ENCODE measurements around the gene FAM200B.

Gene FAM200B

DNA sequence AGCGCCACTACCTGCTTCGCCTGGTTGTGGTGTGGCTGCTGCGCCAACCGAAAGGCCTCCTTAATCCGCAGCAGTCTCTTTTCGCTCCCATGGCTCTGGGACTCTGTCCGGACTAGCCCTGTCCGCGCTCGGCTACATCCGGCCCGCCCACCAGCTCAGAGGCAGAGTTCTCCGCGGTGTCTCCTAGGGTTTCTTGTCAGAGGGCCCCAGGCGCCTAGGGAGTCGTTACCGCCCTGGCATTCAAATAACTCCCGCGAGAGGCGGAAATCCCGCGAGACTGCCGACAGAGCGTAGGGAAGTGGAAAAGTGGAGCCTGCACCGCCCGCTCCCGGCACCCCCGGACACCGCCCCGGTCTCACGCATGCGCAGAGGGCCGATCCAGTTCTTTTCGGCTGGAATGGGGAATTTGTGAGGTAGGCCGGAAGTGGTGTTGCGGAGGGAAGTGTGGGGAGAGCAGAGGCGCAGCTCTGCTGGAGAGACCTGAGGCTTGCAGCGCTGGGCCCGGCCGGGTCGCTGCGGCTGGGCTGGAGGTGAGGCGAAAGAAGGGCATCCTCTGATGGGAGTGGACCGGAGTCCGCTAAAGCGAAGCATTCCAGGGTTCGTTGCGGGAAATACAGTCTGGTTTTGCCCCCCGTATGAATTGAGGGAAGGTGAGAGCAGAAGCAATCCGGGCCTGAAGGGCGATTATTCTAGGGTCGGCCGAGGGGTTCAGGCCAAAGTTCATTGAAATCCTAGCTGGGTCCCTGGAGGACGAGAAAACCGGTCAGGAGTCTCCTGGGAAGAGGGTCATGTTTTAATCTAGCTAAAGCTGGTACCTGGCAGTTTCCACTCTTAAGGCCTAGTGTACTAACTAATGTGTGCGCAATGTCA lies at the start of gene FAM200B:
Gene FAM200B, plus strand, starts transcription at position 456 of the 870 bp plus-strand sequence. CDS start 5,151 bp downstream, outside the sequence.
- DNase-seq = peak; percentile 100

DNA sequence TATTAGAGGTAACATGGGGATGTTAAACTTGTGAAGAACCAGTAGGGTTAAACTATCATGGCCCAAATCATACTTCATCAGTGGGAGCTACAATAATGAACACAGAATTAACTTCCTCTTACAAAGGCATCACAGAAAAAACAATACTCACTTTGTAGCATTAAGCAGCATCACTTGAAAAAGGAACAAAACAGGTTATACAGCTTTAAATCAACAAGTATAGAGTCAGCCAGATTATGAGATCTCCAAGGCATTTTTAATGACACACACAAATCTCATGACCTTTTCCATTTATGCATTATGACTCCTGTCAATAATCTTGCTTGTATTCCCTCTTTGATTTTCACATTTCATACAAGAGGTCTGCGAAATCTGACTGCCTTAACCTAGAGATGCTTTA lies 44.8 kb upstream of the FAM200B start:
- no peak for DNase-seq

DNA sequence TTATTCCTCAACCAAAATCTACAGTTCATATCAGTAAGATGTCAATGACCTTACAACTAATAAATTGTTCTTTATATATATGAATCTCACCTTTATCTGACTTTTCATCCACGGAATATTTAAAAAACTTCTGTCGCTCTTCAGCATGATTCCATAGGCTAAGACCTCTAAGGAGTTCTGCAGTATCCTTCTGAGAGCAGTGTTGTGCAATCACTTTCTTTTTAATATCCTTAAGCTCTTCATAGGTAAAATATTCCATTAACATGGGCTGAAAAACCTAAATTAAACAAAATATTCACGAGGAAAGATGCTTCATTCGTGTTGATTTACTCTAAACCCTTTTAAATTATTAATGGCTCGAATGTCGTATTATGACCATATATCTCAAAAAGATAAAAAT lies 43.2 kb upstream of the FAM200B start:
- no peak for DNase-seq

DNA sequence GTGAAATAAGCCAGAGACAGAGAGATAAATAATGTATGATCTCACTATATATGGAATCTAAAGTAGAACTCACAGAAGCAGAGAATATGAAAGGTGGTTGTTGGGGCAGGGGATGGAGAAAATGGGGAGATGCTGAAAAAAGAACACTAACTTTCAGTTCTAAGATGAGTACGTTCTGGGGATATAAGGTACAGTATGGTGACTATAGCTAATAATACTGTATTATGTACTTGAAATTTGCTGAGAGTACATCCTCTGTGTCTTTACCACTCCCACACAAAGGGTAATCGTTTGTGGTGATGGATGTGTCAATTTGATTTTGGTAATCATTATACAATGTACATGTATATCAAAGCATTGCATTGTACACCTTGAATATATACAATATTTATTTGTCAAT lies 33.0 kb upstream of the FAM200B start:
- DNase-seq = no peak

DNA sequence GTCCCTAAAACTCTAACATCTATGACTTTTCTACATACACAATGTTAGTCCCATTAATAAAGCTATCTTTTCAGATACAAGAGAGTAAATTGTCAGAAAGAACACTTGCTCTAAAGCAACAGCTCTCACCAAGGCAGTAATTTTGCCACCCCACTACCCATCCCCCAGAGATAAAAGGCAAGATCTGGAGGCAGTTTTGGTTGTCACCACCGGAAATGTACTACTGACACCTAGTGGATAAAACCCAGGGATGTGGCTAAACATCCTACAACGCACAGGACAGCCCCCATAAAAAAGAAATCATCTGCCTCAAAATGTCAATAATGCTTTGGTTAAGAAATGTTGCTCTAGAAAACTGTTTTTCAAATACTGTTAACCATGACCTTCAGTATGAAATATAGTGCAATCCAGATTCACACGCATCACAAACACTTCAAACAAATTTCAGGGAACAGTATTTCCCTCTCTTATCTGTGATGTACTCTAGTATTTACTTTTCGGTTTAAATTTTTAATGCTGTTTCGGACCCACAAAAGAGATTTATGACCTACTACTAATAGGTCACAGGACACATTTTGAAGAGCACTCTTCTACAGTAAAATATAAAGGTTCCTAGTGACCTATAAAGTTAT lies 31.6 kb upstream of the FAM200B start:
- peak; percentile 61 for DNase-seq

DNA sequence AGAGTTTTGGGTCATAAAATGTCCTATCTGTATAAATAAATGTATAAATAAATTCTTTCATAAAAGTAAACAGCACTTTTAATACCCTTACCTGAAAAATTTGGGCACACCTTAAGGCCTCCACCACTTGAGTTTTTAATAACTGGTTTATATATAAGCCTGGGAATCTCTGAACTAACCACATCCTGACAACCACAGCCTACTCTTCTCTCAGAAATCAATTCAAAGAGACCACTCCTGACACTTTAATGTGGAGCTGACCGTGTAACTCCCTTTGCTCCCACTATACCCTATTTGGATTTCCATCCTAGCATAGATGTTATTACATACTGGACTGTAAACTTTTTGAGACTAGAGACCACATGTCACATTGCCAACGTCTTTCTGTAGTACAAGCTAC lies 30.0 kb upstream of the FAM200B start:
- DNase-seq = no peak

DNA sequence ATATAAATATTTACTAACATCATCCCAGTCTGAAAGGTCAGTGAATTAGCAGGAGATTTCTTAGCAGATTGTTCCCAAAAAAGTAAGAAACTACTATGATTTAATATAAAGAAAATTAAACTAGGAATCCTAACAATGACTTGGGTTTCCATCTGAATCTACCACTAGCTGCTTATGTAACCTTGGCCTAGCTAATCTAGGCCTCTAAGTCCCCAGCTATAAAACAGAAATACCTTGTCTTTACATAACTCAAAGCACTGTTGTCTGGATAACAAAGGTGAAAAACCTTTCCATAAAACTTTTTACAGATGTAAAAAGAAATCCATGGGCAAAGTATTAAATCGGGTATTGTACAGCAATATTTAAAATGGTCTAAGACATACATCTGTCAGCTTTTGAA lies 29.4 kb upstream of the FAM200B start:
- DNase-seq = no peak

DNA sequence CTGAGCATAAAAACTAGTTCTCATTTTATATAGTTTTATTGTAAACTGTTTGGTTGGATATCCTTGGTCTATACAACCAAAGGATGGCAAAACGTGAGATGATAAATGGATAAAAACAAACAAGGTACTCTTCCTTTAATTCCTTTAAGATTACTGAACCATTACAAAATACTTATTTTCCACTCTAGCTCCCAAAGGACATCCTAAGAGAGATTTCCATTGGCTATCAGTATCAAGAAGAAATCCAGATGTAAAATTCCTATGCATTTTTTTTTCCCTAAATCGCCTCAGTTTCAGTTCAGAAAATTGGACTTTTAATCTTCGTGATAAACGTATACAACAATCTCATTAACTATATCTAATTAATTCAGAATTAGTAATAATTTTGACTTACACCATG lies 28.8 kb upstream of the FAM200B start:
- no peak for DNase-seq

DNA sequence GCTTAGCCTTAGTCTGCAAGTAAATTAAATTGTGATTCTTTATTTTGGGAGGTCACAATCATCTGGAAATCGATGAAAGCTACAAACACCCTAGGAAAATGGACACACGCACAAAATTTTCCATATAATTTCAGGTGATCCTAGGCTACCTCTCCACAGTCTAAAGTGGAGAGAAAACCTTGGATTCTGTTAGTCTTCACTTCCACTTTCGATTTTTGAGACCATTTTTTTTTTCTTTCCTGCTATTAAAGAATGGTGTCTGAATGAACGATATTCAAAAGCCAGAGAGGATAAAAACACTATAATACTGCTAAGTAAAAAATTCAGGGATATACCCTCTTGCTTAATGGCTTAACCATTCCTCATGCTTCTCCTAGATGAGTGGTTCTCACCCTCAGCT lies 28.2 kb upstream of the FAM200B start:
- no peak for DNase-seq

DNA sequence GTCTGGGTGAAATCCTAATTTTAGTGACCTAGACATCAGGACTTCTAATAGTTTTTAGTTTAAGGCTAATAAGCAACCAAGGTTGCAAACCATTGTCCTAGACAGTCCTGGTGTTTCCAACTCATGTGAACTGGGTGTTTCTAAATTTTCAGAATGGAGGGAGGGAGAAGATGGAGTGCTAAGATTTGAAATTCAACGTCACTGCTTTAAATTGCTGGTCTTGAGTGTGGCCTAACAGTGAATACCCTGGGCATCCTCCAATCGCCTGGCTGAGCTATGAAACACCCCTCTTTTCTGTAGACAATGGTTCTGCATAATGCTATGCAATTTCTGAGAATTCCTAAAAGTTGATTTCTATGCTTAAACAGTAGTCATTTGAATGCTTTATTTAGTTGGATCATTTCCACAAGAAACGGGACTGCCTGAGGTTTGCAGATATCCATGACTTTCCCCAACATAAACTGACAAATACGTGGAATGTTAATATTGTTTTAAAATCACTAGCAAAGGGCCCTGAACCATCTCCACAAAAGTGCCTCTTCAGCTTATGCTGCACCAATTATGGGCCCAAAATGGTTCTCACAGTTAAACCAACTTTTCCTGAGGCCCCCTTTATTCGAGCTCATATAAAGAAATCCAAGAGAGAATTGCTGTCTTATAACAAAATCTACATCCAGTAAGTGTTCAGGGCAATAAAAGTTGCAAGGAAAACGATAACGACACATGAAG lies 27.6 kb upstream of the FAM200B start:
- DNase-seq = no peak

DNA sequence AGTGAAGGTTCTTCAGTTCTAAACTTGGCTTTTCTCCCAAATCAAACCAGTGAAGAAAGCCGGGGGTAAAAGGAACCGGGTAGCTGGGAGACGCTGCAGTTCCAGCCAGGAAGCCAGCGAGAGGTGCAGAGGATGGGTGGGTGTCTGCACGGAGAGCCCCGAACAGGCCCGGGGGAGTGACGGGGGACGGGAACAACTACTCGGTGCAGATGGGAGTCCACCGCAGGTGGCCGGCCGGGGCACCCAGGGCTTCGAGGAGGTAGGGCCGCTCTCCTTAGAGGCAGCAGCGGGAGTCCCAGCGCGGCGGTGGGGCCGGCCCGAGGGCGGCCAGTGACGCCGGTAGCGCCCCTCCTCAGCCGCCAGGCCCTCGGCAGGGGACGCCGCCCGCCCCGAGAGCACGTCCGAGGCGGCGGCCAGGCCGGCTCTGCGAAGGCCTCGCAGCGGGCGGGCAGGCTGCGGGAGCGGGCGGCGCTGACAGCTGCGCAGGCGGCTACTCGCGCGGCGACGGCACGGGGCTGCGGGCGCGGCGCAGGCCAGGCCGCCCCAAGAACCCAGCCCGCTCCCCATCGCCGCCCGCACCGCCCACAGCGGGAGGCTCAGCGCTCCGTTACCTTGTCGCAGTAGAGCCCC lies 26.9 kb upstream of the FAM200B start:
- peak; percentile 57 for DNase-seq

DNA sequence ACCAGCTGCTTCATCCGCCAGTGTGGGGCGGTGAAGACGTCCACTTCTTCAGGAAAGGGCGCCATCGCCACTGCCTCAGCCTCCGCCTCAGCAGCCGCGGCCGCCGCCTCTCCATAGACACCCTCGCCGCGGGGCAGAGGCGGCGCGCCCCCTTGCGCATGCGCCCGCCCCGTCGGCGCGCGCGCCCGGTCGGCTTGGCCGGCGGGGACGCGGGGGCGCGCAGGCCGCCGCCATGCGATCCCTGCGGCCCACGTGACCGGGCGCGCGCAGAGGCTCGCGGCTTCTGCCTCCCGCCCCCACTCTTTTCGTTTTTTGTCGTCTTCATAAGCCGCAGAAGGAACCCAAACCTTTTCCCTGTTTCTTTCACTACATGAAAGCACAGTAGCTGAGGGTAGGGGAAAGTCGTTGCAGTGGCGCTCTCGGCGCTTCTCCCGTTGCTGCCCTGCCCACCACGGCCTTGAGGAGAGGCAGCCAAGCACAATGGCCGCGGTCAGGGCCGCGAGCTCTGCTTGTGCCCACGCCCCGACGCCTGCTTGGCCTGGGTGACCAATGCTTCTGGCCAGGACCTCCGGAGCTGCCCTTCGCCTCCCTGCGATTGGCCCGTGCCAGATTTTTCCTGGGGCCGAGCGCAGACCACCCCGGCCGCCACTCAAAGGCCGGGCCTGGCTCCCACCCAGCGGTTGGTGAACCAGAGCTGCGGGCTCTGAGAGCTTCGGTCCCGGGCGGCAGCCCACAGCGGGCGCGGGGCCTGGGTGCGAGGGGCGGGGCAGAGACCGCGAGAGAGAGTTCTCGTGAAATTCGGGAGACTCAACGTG lies 26.2 kb upstream of the FAM200B start, which contains the start of gene FBXL5:
Gene FBXL5, minus strand, starts transcription at position 135 of the 815 bp plus-strand sequence. Its CDS starts 70 bp downstream, at position 65.
- DNase-seq = peak; percentile 94

DNA sequence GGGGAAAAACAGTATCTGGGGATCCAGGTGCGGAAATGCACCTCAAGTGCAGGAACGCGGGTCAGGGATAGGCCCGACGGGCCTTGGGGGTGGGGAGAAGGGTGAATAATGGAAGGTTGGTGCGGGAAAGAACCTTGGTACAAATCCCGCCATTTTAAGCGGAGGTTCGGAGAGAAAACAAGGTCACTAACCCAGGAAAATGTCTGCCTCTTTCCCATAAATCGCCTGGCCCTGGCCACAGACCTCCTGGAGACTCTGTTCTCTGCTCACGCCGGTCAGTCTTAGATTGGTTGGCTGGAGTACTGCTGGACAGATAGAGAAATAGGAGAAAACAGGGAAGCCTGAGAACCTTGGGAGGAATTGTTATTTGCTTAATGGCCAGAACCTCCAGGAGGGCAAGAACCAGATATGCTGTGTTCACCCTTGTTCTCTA lies 25.6 kb upstream of the FAM200B start:
- no peak for DNase-seq

DNA sequence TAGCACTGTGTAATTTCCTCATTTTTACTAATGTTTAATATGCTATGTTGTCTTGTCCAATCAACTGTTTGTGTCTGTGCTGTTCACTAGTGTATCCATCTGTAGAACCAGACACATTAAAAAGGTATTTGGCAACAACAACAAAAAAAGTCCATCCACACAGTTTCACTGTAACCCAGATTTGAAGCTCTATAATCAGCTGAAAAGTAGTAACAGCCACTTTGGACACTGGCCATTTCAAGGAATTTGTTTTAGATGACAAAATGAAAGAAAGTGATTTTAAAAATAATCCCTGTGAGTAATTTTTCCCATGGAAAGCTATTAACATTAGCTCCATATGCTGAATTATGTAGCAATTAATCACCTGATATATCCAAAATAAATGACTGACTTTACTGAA lies 24.3 kb upstream of the FAM200B start:
- no peak for DNase-seq

DNA sequence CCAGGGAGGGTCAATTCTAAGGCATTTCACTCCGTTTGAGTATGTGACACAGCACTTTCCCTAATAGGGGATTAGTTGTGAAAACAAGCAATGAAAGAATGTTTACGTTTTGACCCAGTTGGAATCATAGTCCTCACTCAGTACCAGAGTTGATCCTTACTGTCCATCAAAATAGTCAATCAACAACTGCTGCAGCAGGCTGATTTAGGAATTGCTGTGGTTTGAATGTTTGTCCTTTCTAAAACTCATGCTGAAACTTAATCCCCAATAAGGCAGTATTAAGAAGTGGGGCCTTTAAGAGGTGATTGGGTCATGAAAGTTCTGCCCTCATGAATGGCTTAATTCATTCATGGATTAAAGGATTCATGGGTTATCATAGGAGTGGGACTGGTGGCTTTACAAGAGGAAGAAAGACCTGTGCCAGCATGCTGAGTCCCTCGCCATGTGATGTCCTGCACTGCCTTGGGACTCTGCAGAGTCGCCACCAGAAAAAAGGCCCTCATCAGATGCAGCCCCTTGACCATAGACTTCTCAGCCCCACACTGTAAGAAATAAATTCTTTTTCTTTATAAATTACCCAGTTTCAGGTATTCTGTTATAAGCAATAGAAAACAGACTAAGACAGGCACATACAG lies 23.4 kb upstream of the FAM200B start:
- no peak for DNase-seq

DNA sequence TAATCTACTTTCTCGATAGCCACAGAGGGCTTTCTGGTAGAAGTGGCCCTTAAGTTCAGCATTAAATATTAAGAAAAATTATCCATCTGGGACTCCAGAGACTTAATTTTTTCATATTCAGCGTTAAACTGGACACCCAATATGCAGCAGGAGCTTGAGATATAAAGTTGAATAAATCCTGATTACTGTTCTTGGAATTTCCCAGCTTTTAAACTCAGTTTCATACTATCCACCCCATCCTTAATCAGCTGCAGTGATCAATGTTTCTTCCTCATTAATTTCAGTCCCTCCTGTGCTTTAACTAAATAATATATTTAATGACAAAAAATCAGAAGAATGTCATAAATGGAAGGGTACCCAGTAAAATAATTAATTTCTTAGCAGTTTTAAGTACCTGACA lies 22.8 kb upstream of the FAM200B start:
- DNase-seq = no peak

DNA sequence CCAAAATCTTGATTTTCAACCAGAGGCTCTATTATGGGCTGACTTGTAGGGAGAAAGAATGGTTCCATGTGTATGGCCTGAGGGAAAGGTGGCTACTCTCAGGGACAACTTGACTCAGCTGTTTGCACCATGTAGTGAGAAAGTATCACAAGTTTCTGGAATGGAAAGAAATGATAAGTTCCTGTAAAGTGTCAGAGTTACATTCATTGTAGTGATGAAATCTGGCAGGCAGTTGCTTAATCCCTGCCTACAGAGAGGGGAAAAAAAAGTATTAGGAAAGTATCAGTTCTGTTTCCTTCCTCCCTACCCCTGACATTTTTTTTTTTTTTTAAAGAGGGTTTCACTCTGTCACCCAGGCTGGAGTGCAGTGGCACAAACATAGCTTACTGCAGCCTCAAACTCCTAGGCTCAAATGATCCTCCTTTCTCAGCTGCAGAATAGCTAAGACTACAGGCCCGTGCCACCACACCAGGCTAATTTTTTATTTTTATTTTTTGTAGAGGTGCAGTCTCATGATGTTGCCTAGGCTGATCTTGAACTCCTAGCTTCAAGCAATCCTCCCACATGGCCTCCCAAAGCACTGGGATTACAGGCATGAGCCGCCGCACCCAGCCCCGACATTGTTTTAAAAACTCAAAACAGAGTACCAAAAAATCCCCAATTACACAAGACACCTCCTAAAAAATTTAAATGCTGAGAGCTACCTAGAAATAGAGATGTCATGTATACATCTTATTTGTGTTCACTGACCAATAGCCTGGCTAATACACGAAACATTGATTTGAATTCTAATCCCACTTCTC lies 21.7 kb upstream of the FAM200B start:
- DNase-seq = peak; percentile 94

DNA sequence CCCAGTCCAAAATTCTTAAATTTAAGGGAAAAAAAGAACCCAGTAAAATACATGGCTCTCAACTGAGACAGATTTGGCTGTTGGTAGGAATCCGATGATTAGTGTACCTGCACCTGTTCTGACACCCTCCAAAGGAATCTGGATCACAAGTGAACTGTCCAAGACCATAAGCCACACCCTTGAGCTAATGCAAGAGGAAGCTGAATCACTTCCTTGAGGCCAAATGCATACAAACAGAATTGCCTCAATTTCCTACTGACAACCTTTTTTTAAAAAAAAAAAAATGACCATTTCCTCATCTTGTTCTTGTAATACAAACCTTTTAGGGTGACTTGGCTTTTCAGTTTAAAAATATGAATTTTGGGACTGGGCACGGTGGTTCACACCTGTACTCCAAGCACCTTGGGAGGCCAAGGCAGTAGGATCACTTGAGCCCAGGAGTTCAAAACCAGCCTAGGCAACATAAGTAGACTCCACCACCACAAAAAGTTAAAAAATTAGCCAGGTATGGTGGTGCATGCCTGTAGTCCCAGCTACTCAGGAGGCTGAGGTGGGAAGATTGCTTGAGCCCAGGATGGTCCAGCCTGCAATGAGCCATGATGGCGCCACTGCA lies 15.8 kb upstream of the FAM200B start:
- peak; percentile 80 for DNase-seq

DNA sequence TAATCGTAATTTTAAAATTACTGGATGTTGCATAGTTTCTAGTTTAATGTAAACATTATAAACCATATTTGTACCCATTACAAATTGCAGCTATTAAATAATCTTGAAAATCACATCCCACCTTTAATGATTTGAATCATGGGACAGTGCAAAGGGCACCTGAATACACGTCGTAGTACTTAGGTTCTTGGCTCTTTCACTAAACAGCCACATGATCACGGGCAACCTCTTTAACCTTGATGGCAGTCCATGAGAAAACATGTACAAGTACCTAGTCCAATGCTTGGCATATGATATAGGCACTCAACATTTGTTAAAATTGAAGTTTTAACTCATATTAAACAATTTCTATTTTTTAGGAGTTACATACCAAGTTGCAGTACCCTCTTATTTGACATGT lies 14.6 kb upstream of the FAM200B start:
- DNase-seq = no peak

Measured in suppressor macrophage treated with lipopolysaccharide for 4 hours (primary cell).